ENCODE data around the gene CD4.

- TF ChIP-seq CTCF (IDR thresholded peaks at IDR 0.05): no peak
- TF ChIP-seq POLR2A (IDR thresholded peaks at IDR 0.05): no peak
- TF ChIP-seq POLR2AphosphoS5 (IDR thresholded peaks at IDR 0.05): no peak
- TF ChIP-seq EP300 (IDR thresholded peaks at IDR 0.05): no peak
These were observed 2.8 kb upstream of the CD4 start for GRCh38 chr12:6786416-6787094.

All from stomach (tissue), 4 donors.